ENCODE measurements around the gene ADPRH.

Gene ADPRH

DNA sequence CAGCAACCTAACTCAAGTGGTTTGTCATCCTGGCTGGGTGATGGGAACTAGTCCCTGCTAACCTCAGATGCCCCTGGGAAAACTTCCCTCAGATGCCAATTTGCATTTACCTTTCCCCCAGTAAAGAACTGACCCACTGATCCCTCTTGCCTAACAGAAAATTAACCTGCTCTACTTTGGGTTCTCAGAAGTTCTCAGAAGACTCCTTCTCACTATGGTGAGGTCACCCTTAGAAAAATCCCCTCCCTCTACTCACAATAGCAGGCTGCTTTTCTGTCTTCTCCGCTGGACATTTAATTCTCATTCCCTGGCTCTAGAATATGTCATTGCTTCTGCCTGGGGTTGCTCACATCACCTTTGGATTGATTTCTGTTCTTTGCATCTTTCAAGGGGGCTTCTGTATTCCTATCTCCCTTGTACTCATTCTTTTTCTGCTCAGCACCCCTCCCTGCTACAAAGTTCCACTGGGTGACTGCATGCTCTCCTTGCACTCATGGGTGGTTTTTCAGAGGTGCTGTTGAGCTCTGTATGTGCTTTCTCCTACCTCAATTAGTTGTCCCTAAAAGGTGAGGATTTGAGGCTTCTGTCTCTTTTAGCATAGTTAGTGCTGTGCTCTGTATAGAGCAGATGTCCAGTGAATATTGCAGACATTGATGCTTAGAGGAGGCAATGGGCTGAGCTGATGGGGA lies 19.3 kb downstream of the ADPRH start:
- no peak for DNase-seq

DNA sequence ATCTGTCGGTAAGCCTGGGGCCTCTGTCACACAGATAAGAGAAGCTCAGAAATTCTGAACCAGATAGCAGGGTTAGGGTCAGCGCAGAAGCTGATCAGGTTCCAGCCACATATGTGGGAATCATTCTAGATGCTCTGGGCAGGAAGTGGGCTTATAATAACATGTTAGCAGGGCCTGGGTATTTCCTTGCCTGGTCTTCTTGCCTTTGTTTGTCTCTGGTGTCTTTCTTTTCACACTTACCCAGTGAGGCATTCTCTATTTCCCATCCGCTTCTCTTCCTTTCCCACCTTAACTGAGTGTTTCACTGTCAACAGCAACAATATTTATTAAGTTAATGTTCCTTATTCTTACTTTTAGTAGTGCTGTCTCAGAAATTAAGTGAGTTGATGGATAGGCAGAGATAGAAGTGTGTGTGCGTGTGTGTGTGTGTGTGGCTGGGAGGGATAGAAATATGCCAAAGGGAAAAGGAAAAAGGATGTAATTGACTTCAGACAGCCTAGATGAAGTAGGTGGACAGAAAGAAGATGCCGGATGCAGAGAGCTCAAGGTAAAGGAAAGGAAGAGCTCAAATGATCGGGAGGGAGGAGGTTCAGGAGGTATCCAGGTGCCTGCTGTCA lies 20.4 kb downstream of the ADPRH start:
- no peak for DNase-seq

DNA sequence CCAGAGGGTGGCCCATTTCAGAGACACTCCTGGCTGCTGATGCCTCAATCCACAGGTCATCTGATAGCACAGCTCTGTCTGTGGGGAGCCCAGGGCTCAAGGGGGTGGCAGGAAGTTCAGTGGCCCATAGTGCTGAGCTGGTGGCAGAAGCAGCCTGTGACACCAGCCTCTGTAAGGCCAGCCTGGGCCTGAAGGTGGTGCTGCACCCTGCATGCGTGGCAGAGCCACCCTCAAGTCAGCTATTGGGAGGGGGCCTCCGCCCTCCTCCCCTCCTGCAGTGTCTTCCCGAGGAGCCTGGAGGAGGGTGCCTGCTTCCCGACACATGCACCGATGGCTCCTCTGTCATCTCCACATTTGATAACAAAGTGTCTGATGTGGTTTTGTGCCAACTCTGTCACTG lies 21.4 kb downstream of the ADPRH start:
- no peak for DNase-seq

DNA sequence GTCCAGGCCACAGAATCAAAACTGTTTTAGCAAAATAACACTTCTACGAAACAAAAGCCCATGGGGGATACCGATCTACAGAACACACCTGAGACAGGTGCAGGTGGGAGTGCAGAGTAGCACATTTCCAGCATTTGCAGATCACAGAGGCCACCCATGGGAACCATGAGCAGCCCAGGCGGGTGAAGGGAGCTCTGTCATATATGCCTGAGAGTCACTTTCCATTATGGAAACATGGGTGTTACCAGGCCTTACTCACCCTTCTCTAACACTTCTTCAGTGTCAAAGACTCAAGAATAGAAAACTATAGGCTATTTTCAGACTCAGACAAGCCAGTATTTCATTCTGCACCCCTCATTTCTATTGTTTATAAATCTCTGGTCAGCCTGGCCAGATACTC lies 21.9 kb downstream of the ADPRH start:
- no peak for DNase-seq

GRCh38 chr3:119602676-119603075 lies 23.4 kb downstream of the ADPRH start:
- no peak for DNase-seq

DNA sequence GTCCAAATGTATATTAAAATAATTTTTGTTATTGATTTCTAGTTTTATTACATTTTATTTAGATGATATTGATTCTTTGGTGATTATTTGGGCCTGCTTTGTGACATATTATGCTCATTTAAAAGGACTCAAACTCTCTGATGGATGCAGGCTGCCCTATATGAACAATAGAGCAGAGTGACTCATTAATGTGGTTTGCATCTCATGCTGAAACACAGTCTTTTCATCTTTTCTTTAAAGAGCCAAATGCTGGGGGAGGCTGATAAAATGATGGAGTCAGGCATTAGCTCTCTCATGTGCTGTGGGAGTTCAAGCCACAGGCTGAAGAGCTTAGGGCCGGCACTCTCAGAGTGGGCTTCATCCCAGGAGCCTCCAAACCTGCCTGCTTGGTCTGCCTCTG lies 25.6 kb downstream of the ADPRH start:
- no peak for DNase-seq

DNA sequence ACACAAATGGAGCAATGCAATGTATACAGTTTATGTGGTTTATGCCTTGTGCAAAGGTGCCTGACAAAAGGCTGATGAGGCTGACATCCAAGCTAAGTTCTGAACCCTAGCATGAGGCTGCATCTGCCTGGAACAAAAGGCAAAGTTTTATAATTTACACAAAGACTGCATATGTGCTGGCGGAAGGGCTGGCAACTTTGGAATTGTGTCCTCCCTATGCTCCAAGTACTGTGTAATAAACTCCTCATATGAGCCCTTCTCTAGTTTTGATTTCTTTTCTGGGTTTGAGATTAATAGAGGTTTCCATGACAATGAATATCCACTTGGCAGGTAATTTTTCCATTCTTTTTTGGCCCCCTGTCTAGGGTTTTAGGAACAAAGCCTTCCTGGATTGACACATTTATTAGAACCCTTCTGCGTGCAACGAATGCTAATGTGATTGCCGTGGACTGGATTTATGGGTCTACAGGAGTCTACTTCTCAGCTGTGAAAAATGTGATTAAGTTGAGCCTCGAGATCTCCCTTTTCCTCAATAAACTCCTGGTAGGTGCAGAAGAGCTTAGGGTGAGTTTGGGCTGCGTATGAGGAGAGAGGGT lies 29.2 kb downstream of the ADPRH start:
- DNase-seq: no peak

DNA sequence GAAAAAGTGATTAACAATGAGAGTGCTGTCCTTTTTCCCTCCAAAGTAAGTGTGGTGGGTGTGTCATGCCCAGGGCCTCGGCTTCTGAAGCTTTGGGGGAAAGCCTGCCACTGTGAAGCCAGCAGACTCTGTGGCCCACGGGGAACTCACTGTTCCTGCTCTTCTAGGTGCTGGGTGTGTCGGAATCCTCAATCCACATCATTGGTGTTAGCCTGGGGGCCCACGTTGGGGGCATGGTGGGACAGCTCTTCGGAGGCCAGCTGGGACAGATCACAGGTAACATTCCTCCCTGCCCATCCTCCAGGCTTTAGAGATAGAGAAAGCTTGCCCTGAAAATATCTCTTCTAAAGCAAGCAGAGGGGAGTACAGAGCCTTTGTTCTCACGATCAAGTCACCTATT lies 30.0 kb downstream of the ADPRH start:
- no peak for DNase-seq

GRCh38 chr3:119611664-119612063 lies 32.4 kb downstream of the ADPRH start:
- no peak for DNase-seq

DNA sequence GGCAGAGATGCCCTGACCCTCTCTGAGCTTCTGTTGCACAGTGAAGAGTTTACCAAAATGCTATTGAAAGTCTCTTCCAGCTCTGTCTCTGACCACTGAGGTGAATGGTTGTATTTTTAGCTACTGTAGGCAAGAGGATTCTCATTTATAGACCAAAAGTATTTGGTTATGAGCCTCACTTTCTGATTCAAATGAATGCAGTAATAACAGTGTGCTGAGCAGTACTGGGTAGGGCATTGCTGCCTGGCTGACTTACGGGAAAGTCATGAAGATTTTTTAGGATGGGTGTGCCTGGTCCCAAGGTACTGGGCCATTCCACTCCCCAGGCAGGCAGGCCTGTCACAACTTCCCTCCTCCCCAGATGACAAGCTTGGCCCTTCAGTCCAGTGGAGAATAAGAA lies 33.9 kb downstream of the ADPRH start:
- DNase-seq: no peak

GRCh38 chr3:119613872-119614271 lies 34.6 kb downstream of the ADPRH start:
- no peak for DNase-seq

- no peak for DNase-seq
These were observed 36.8 kb downstream of the ADPRH start for GRCh38 chr3:119616056-119616455.

DNA sequence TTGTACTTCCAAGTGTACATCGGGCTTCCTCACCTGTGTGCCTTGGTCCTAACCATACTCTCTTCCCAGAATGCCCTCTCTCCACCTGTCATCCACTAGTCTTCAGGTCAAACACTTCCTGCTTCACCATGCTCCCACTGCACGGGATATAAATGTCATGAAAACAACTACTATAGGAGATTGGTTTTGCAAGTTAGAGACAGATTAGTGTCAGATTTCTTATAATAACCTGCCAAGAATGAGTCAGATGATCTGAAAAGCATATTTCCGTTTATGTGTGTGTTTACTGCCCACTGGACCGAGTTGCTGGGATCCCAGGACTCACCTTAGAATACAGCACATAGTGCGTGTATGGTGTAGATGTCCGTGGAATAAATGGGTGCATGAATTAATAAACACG lies 39.8 kb downstream of the ADPRH start:
- DNase-seq: no peak

GRCh38 chr3:119620899-119621298 lies 41.6 kb downstream of the ADPRH start:
- DNase-seq: no peak

DNA sequence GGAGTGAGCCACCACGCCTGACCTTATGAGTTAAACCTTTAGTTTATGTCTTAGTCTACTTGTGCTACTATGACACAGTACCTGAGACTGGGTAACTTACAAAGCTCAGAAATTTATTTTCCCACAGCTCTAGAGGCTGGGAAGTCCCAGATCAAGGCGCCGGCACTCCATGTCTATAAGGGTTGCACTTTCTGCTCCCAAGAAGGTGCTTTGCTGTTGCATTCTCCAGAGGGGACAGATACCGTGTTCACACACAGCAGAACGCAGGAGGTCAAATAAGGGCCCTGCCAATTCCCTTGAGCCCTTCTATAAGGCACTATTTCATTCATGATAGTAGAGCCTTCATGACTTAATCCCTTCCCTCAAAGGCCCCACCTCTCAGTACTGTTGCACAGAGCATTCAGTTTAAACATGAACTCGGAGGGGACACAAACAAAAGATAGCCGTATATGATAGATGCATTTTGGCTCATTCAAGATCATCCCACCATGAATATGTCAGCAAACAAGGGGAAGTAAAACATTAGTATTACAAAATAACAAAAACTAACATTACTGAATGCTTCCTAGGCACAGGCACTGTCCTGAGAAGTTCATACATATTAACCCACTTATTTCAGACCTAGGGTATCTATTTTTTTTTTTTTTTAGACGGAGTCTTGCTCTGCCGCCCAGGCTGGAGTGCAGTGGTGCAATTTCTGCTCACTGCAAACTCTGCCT lies 44.9 kb downstream of the ADPRH start:
- no peak for DNase-seq

DNA sequence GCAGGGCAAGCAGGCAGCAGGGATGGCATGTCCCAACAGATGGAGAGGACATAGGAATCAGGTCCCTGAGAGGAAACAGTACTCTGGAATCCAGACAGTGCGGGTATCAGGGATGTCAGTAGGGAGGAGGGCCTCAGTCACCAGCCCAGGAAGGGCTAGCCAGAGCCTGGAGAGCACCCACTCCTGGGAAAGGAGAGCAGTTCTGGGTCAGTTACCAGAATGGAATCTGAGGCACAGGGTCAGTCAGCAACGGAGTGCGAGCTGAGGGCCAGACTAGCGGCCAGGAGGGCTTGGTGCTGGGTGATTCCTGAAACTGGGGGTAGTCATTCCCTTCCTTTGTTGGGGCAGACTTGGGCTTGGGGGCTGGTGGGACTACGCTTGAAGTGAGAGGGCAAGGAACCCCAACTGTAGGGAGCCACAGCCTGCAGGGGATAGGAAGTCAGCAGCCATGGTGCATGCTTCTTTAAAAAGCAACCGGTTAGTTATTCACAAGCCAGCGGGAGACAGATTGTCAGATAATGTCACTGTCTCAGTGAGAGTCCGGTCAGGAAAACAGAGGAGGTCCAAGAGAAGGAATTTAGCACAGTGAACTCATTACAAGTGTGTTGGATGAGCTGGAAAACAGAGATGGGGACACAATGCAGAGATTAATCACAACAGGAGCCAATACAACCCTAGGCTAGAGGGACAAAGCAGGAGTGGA lies 46.3 kb downstream of the ADPRH start:
- no peak for DNase-seq

- DNase-seq: no peak
These were observed 46.9 kb downstream of the ADPRH start for GRCh38 chr3:119626196-119626595.

- DNase-seq: no peak
These were observed 48.2 kb downstream of the ADPRH start for GRCh38 chr3:119627461-119627860.

DNA sequence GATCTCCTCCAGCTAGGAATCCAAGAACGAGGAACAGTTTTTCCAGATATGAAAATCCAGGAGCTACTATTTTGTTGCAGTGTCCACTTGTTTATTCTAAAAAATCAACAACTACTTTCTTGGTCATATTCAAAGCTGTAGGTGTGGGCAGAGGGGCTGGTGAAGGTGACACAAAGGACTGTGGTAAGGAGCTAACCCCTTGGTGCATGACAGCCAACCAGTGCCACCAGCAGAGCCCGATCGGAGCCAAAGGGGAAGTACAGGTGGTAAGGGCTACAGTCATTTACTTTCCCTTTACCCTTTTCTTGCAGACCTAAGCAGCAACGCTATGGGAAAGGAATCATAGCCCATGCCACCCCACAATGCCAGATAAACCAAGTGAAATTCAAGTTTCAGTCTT lies 49.1 kb downstream of the ADPRH start:
- no peak for DNase-seq

- DNase-seq: no peak
These were observed 49.6 kb downstream of the ADPRH start for GRCh38 chr3:119628816-119629445.

GRCh38 chr3:119630128-119630879 lies 51.0 kb downstream of the ADPRH start:
- no peak for DNase-seq

GRCh38 chr3:119630880-119631329 lies 51.6 kb downstream of the ADPRH start:
- no peak for DNase-seq

All from activated naive CD4-positive, alpha-beta T cell treated with anti-CD3 and anti-CD28 coated beads, Interleukin-2, amount 50 U/mL, for 16 hours (primary cell).